IMR-90 (cell line): ENCODE measurements around the gene ROR2. TPM values are rescaled to one million over a fixed set of nuclear protein-coding genes. Genes with fewer than 3 reads are reported as not detected.

ENCODE experiments used
- ATAC-seq: fragments of 200-7000 bp; cut with Tn5 transposase; 2 replicates; pipeline ENCODE4 v1.9.1; 2020; ENCODE audit warnings: low read depth, mild to moderate bottlenecking, moderate library complexity
- BruUV-seq: library from RNA; stranded (reverse); fragments of 400-500 nt; replicated peaks from 2 replicates; lab custom pipeline; 2021; lab: Mats Ljungman, UMichigan
- CTCF ChIA-PET: fragments of 300-600 bp; formaldehyde crosslinking; extraction: SDS; loops from one replicate; lab custom pipeline; 2021; ENCODE audit warnings: antibody characterized with exemption; lab: Yijun Ruan, JAX
- POLR2A ChIA-PET: fragments of 300-600 bp; sonication (Branson Sonifier 250); formaldehyde crosslinking; loops from one replicate; lab custom pipeline; 2022; ENCODE audit warnings: antibody characterized with exemption; ENCODE audit not compliant: unreplicated experiment; lab: Charles Lee
- DNase-seq: peaks from one replicate; pipeline ENCODE4 v3.0.0; 2013
- H2AFZ ChIP-seq: replicated peaks from 2 replicates; pipeline ENCODE3; 2013; ENCODE audit warnings: low read length, mild to moderate bottlenecking; ENCODE audit not compliant: poor library complexity
- H2AK5ac ChIP-seq: 2 replicates; pipeline ENCODE4 v1.6.1; 2013; ENCODE audit warnings: low read depth, low read length, inconsistent platforms
- H2AK9ac ChIP-seq: replicated peaks from 2 replicates; pipeline ENCODE3; 2013; ENCODE audit warnings: mild to moderate bottlenecking, low read depth, low read length, moderate library complexity; ENCODE audit not compliant: poor library complexity
- H2BK120ac ChIP-seq: 2 replicates; pipeline ENCODE4 v1.6.1; 2013; ENCODE audit warnings: low read depth, low read length, inconsistent platforms
- H2BK15ac ChIP-seq: 3 replicates; pipeline ENCODE4 v1.6.1; 2013; ENCODE audit warnings: low read depth, low read length, inconsistent platforms
- H2BK20ac ChIP-seq: 2 replicates; pipeline ENCODE4 v1.6.1; 2013; ENCODE audit warnings: low read depth, mild to moderate bottlenecking, inconsistent platforms, low read length, moderate library complexity
- H2BK5ac ChIP-seq: 2 replicates; pipeline ENCODE4 v1.6.1; 2013; ENCODE audit warnings: mild to moderate bottlenecking, low read depth, low read length, inconsistent platforms; ENCODE audit not compliant: poor library complexity, severe bottlenecking
- H3K14ac ChIP-seq: replicated peaks from 2 replicates; pipeline ENCODE4 v1.6.1; 2013; ENCODE audit warnings: low read depth, low read length, inconsistent platforms
- H3K18ac ChIP-seq: 2 replicates; pipeline ENCODE4 v1.6.1; 2013; ENCODE audit warnings: low read depth, low read length, control low read depth
- H3K23ac ChIP-seq: 2 replicates; pipeline ENCODE4 v1.6.1; 2013; ENCODE audit warnings: low read depth, low read length, inconsistent platforms
- H3K27ac ChIP-seq: 2 replicates; pipeline ENCODE4 v1.5.1; 2013; ENCODE audit warnings: mild to moderate bottlenecking, control low read depth, low read length; ENCODE audit not compliant: insufficient read depth
- H3K27me3 ChIP-seq: 2 replicates; pipeline ENCODE4 v1.6.1; 2013; ENCODE audit warnings: low read length; ENCODE audit not compliant: control insufficient read depth, insufficient read depth
- H3K36me3 ChIP-seq: 2 replicates; pipeline ENCODE4 v1.6.1; 2013; ENCODE audit warnings: low read length, mixed read lengths; ENCODE audit not compliant: control insufficient read depth, insufficient read depth
- H3K4ac ChIP-seq: 2 replicates; pipeline ENCODE4 v1.6.1; 2013; ENCODE audit warnings: low read depth, low read length, inconsistent platforms
- H3K4me1 ChIP-seq: 2 replicates; pipeline ENCODE4 v1.6.1; 2013; ENCODE audit warnings: low read length, mixed read lengths; ENCODE audit not compliant: control insufficient read depth, insufficient read depth
- H3K4me2 ChIP-seq: 2 replicates; pipeline ENCODE4 v1.6.1; 2013; ENCODE audit warnings: low read depth, mild to moderate bottlenecking, control low read depth, low read length, moderate library complexity
- H3K4me3 ChIP-seq: 2 replicates; pipeline ENCODE4 v1.5.1; 2013; ENCODE audit warnings: low read depth, mild to moderate bottlenecking, control low read depth, low read length, moderate library complexity; ENCODE audit not compliant: insufficient read depth
- H3K56ac ChIP-seq: 2 replicates; pipeline ENCODE4 v1.6.1; 2013; ENCODE audit warnings: low read length, inconsistent platforms; ENCODE audit not compliant: insufficient read depth; ENCODE audit errors: extremely low read depth
- H3K79me1 ChIP-seq, 2 experiments: 2 replicates each; pipeline ENCODE4 v1.6.1; 2013; ENCODE audit warnings: low read length in 2 of 2, inconsistent platforms in 1 of 2, low read depth in 1 of 2
- H3K9ac ChIP-seq: 2 replicates; pipeline ENCODE4 v1.6.1; 2013; ENCODE audit warnings: low read depth, low read length, control low read depth
- H3K9me1 ChIP-seq: 2 replicates; pipeline ENCODE4 v1.6.1; 2013; ENCODE audit warnings: low read length, inconsistent platforms; ENCODE audit not compliant: insufficient read depth
- H3K9me3 ChIP-seq: 2 replicates; pipeline ENCODE4 v1.6.1; 2013; ENCODE audit warnings: low read length; ENCODE audit not compliant: control insufficient read depth, insufficient read depth
- H4K20me1 ChIP-seq: 2 replicates; pipeline ENCODE4 v1.6.1; 2013; ENCODE audit warnings: low read length, inconsistent platforms; ENCODE audit not compliant: insufficient read depth
- H4K5ac ChIP-seq: 2 replicates; pipeline ENCODE4 v1.6.1; 2013; ENCODE audit warnings: mild to moderate bottlenecking, low read depth, low read length, control low read depth
- H4K8ac ChIP-seq, 2 experiments: 2 replicates each; pipeline ENCODE4 v1.6.1; 2013; ENCODE audit warnings: low read depth in 2 of 2, low read length in 2 of 2, control low read depth in 1 of 2, inconsistent platforms in 1 of 2
- H4K91ac ChIP-seq: 2 replicates; pipeline ENCODE4 v1.6.1; 2013; ENCODE audit warnings: low read depth, low read length, inconsistent platforms; ENCODE audit not compliant: insufficient read depth
- MXI1 ChIP-seq: IDR thresholded peaks from 2 replicates; pipeline ENCODE4 v1.6.1; 2012; ENCODE audit warnings: low read depth, mild to moderate bottlenecking, low read length, moderate library complexity, borderline replicate concordance
- WGBS, 2 experiments: methylation state at CpG; one replicate each; pipeline versions ENCODE4 v1.1.5 to v1.1.7; 2013; ENCODE audit warnings: missing lambda C conversion rate in 2 of 2; ENCODE audit not compliant: insufficient read length in 1 of 2; ENCODE audit errors: extremely low coverage in 2 of 2; 5-methylcytosine and 5-hydroxymethylcytosine counted together
- dilution Hi-C: fragments of 300-500 bp; cut with HindIII; formaldehyde crosslinking; loops from one replicate; pipeline ENCODE4 v1.14.3; 2018; ENCODE audit warnings: low sequenced_read_pairs; ENCODE audit not compliant: unreplicated experiment
- in situ Hi-C: fragments of 300-500 bp; cut with MboI; formaldehyde crosslinking; loops from 3 replicates; pipeline ENCODE4 v1.14.3; 2019; ENCODE audit warnings: low sequenced_read_pairs, inconsistent platforms, mixed read lengths
- intact Hi-C: fragments of 100-400 bp; cut with micrococcal nuclease; formaldehyde crosslinking; loops from 2 replicates; pipeline ENCODE4 v1.10.0; 2022
- polyA plus RNA-seq, 3 experiments: library from polyadenylated mRNA; depleted of rRNA; stranded (reverse); fragments of >200 nt; gene quantifications; 2 replicates each; pipeline ENCODE4 v1.2.3, GENCODE V29; 2012; ENCODE audit warnings: low replicate concordance in 1 of 3
- total RNA-seq: library from RNA; depleted of rRNA; stranded (reverse); fragments of >200 nt; gene quantifications from 2 replicates; pipeline ENCODE4 v1.2.3, GENCODE V29; 2012

ROR2 gene
- total and polyA plus RNA-seq, 2 of the 4 experiments (the other 2 are of a cell fraction), result 2.3 to 4.8 TPM

- no peak overlapping the region for H3K56ac ChIP-seq
- no peaks in the 10 kb centered on the region for H3K79me1 ChIP-seq
- no peak overlapping the region for H4K91ac ChIP-seq
- CTCF ChIA-PET, result no interaction called here
- POLR2A ChIA-PET, result no interaction called here
- dilution Hi-C loops (no loop called here), intact Hi-C loops (no loop called here), in situ Hi-C loops (no loop called here)
- no peak overlapping the region for H2BK15ac ChIP-seq
- WGBS, 2 experiments, result 92% methylated on average over 2 of the region's 6 CpGs; no CpG with 5 or more reads in 1 of the 2 experiments
- H3K27me3 ChIP-seq, result no peaks in the 10 kb centered on the region
- no peak for TF ChIP-seq MXI1
- H4K20me1 ChIP-seq, result no peaks in the 10 kb centered on the region
- peaks cover 14% of the 10 kb centered on the region; the same call in 1 of the 2 replicates for H3K4me1 ChIP-seq
- H2BK5ac ChIP-seq, result no peak overlapping the region
- no peak overlapping the region for H2AK5ac ChIP-seq
- H2BK20ac ChIP-seq, result no peak overlapping the region
- no peak overlapping the region for H4K8ac ChIP-seq
- H2AFZ ChIP-seq, result no peak overlapping the region
- H2BK120ac ChIP-seq, result no peak overlapping the region
- H3K4me3 ChIP-seq, result no peak overlapping the region
- no peak overlapping the region for H3K4ac ChIP-seq
- peaks cover 2% of the 10 kb centered on the region; the same call in 1 of the 2 replicates for H3K36me3 ChIP-seq
- no peak for ATAC-seq
- H3K27ac ChIP-seq, result no peak overlapping the region
- H3K9ac ChIP-seq, result no peak overlapping the region
- no peak overlapping the region for H3K4me2 ChIP-seq
- H4K5ac ChIP-seq, result no peak overlapping the region
- BruUV-seq, result no TSS peak
- H3K9me1 ChIP-seq, result no peaks in the 10 kb centered on the region
- H3K18ac ChIP-seq, result no peak overlapping the region
- H3K23ac ChIP-seq, result no peak overlapping the region
- no peak overlapping the region for H2AK9ac ChIP-seq
- no peak overlapping the region for H3K14ac ChIP-seq
- no peaks in the 10 kb centered on the region for H3K9me3 ChIP-seq
- DNase-seq, result no peak
Observed at GRCh38 chr9:91848146-91848545, 101.9 kb downstream of the ROR2 start.
